IMR-90 (cell line): ENCODE data around the gene EPHA6. TPM values are rescaled to one million over a fixed set of nuclear protein-coding genes. Genes with fewer than 3 reads are reported as not detected.

Experiments used
- ATAC-seq: fragments of 200-7000 bp; cut with Tn5 transposase; 2 replicates; pipeline ENCODE4 v1.9.1; 2020; ENCODE audit warnings: low read depth, mild to moderate bottlenecking, moderate library complexity
- BruUV-seq: library from RNA; stranded (reverse); fragments of 400-500 nt; replicated peaks from 2 replicates; lab custom pipeline; 2021; lab: Mats Ljungman, UMichigan
- CTCF ChIA-PET: fragments of 300-600 bp; formaldehyde crosslinking; extraction: SDS; loops from one replicate; lab custom pipeline; 2021; ENCODE audit warnings: antibody characterized with exemption; lab: Yijun Ruan, JAX
- POLR2A ChIA-PET: fragments of 300-600 bp; sonication (Branson Sonifier 250); formaldehyde crosslinking; loops from one replicate; lab custom pipeline; 2022; ENCODE audit warnings: antibody characterized with exemption; ENCODE audit not compliant: unreplicated experiment; lab: Charles Lee
- DNase-seq: peaks from one replicate; pipeline ENCODE4 v3.0.0; 2013
- H2AFZ ChIP-seq: replicated peaks from 2 replicates; pipeline ENCODE3; 2013; ENCODE audit warnings: low read length, mild to moderate bottlenecking; ENCODE audit not compliant: poor library complexity
- H2AK5ac ChIP-seq: 2 replicates; pipeline ENCODE4 v1.6.1; 2013; ENCODE audit warnings: low read depth, low read length, inconsistent platforms
- H2AK9ac ChIP-seq: replicated peaks from 2 replicates; pipeline ENCODE3; 2013; ENCODE audit warnings: mild to moderate bottlenecking, low read depth, low read length, moderate library complexity; ENCODE audit not compliant: poor library complexity
- H2BK120ac ChIP-seq: 2 replicates; pipeline ENCODE4 v1.6.1; 2013; ENCODE audit warnings: low read depth, low read length, inconsistent platforms
- H2BK15ac ChIP-seq: 3 replicates; pipeline ENCODE4 v1.6.1; 2013; ENCODE audit warnings: low read depth, low read length, inconsistent platforms
- H2BK20ac ChIP-seq: 2 replicates; pipeline ENCODE4 v1.6.1; 2013; ENCODE audit warnings: low read depth, mild to moderate bottlenecking, inconsistent platforms, low read length, moderate library complexity
- H2BK5ac ChIP-seq: 2 replicates; pipeline ENCODE4 v1.6.1; 2013; ENCODE audit warnings: mild to moderate bottlenecking, low read depth, low read length, inconsistent platforms; ENCODE audit not compliant: poor library complexity, severe bottlenecking
- H3K14ac ChIP-seq: replicated peaks from 2 replicates; pipeline ENCODE4 v1.6.1; 2013; ENCODE audit warnings: low read depth, low read length, inconsistent platforms
- H3K18ac ChIP-seq: 2 replicates; pipeline ENCODE4 v1.6.1; 2013; ENCODE audit warnings: low read depth, low read length, control low read depth
- H3K23ac ChIP-seq: 2 replicates; pipeline ENCODE4 v1.6.1; 2013; ENCODE audit warnings: low read depth, low read length, inconsistent platforms
- H3K27ac ChIP-seq: 2 replicates; pipeline ENCODE4 v1.5.1; 2013; ENCODE audit warnings: mild to moderate bottlenecking, control low read depth, low read length; ENCODE audit not compliant: insufficient read depth
- H3K27me3 ChIP-seq: 2 replicates; pipeline ENCODE4 v1.6.1; 2013; ENCODE audit warnings: low read length; ENCODE audit not compliant: control insufficient read depth, insufficient read depth
- H3K36me3 ChIP-seq: 2 replicates; pipeline ENCODE4 v1.6.1; 2013; ENCODE audit warnings: low read length, mixed read lengths; ENCODE audit not compliant: control insufficient read depth, insufficient read depth
- H3K4ac ChIP-seq: 2 replicates; pipeline ENCODE4 v1.6.1; 2013; ENCODE audit warnings: low read depth, low read length, inconsistent platforms
- H3K4me1 ChIP-seq: 2 replicates; pipeline ENCODE4 v1.6.1; 2013; ENCODE audit warnings: low read length, mixed read lengths; ENCODE audit not compliant: control insufficient read depth, insufficient read depth
- H3K4me2 ChIP-seq: 2 replicates; pipeline ENCODE4 v1.6.1; 2013; ENCODE audit warnings: low read depth, mild to moderate bottlenecking, control low read depth, low read length, moderate library complexity
- H3K4me3 ChIP-seq: 2 replicates; pipeline ENCODE4 v1.5.1; 2013; ENCODE audit warnings: low read depth, mild to moderate bottlenecking, control low read depth, low read length, moderate library complexity; ENCODE audit not compliant: insufficient read depth
- H3K56ac ChIP-seq: 2 replicates; pipeline ENCODE4 v1.6.1; 2013; ENCODE audit warnings: low read length, inconsistent platforms; ENCODE audit not compliant: insufficient read depth; ENCODE audit errors: extremely low read depth
- H3K79me1 ChIP-seq, 2 experiments: 2 replicates each; pipeline ENCODE4 v1.6.1; 2013; ENCODE audit warnings: low read length in 2 of 2, inconsistent platforms in 1 of 2, low read depth in 1 of 2
- H3K9ac ChIP-seq: 2 replicates; pipeline ENCODE4 v1.6.1; 2013; ENCODE audit warnings: low read depth, low read length, control low read depth
- H3K9me1 ChIP-seq: 2 replicates; pipeline ENCODE4 v1.6.1; 2013; ENCODE audit warnings: low read length, inconsistent platforms; ENCODE audit not compliant: insufficient read depth
- H3K9me3 ChIP-seq: 2 replicates; pipeline ENCODE4 v1.6.1; 2013; ENCODE audit warnings: low read length; ENCODE audit not compliant: control insufficient read depth, insufficient read depth
- H4K20me1 ChIP-seq: 2 replicates; pipeline ENCODE4 v1.6.1; 2013; ENCODE audit warnings: low read length, inconsistent platforms; ENCODE audit not compliant: insufficient read depth
- H4K5ac ChIP-seq: 2 replicates; pipeline ENCODE4 v1.6.1; 2013; ENCODE audit warnings: mild to moderate bottlenecking, low read depth, low read length, control low read depth
- H4K8ac ChIP-seq, 2 experiments: 2 replicates each; pipeline ENCODE4 v1.6.1; 2013; ENCODE audit warnings: low read depth in 2 of 2, low read length in 2 of 2, control low read depth in 1 of 2, inconsistent platforms in 1 of 2
- H4K91ac ChIP-seq: 2 replicates; pipeline ENCODE4 v1.6.1; 2013; ENCODE audit warnings: low read depth, low read length, inconsistent platforms; ENCODE audit not compliant: insufficient read depth
- NFE2L2 ChIP-seq: fragments of 150-350 bp; IDR thresholded peaks from 2 replicates; pipeline ENCODE4 v1.6.1; 2016; ENCODE audit warnings: low read depth, mild to moderate bottlenecking, low read length
- POLR2A ChIP-seq: IDR thresholded peaks from 2 replicates; pipeline ENCODE4 v1.6.1; 2012; ENCODE audit warnings: mild to moderate bottlenecking, low read depth, low read length
- WGBS, 2 experiments: methylation state at CpG; one replicate each; pipeline versions ENCODE4 v1.1.5 to v1.1.7; 2013; ENCODE audit warnings: missing lambda C conversion rate in 2 of 2; ENCODE audit not compliant: insufficient read length in 1 of 2; ENCODE audit errors: extremely low coverage in 2 of 2; 5-methylcytosine and 5-hydroxymethylcytosine counted together
- dilution Hi-C: fragments of 300-500 bp; cut with HindIII; formaldehyde crosslinking; loops from one replicate; pipeline ENCODE4 v1.14.3; 2018; ENCODE audit warnings: low sequenced_read_pairs; ENCODE audit not compliant: unreplicated experiment
- in situ Hi-C: fragments of 300-500 bp; cut with MboI; formaldehyde crosslinking; loops from 3 replicates; pipeline ENCODE4 v1.14.3; 2019; ENCODE audit warnings: low sequenced_read_pairs, inconsistent platforms, mixed read lengths
- intact Hi-C: fragments of 100-400 bp; cut with micrococcal nuclease; formaldehyde crosslinking; loops from 2 replicates; pipeline ENCODE4 v1.10.0; 2022
- polyA plus RNA-seq, 3 experiments: library from polyadenylated mRNA; depleted of rRNA; stranded (reverse); fragments of >200 nt; gene quantifications; 2 replicates each; pipeline ENCODE4 v1.2.3, GENCODE V29; 2012; ENCODE audit warnings: low replicate concordance in 1 of 3
- total RNA-seq: library from RNA; depleted of rRNA; stranded (reverse); fragments of >200 nt; gene quantifications from 2 replicates; pipeline ENCODE4 v1.2.3, GENCODE V29; 2012

The EPHA6 gene
- total and polyA plus RNA-seq, 2 of the 4 experiments (the other 2 are of a cell fraction) = not detected

GRCh38 chr3:96996009-96996408, 181.6 kb downstream of the EPHA6 start:
- Histone ChIP-seq H3K9me3 (peaks cover 3% of the 10 kb centered on the region; the same call in 1 of the 2 replicates), H2AK5ac (no peak overlapping the region), H3K4me1 (no peaks in the 10 kb centered on the region), H3K9me1 (no peaks in the 10 kb centered on the region), H4K20me1 (no peaks in the 10 kb centered on the region), H3K4ac (no peak overlapping the region), H2AK9ac (no peak overlapping the region), H4K5ac (no peak overlapping the region), H3K27ac (no peak overlapping the region), H3K56ac (no peak overlapping the region), H3K18ac (no peak overlapping the region), H2BK5ac (no peak overlapping the region), H2BK120ac (no peak overlapping the region), H3K23ac (no peak overlapping the region), H3K14ac (no peak overlapping the region), H2BK15ac (no peak overlapping the region), H3K9ac (no peak overlapping the region), H2BK20ac (no peak overlapping the region), H4K91ac (no peak overlapping the region), H3K4me3 (no peak overlapping the region), H4K8ac (no peak overlapping the region), H3K4me2 (no peak overlapping the region), H3K27me3 (no peaks in the 10 kb centered on the region), H3K36me3 (no peaks in the 10 kb centered on the region), H3K79me1 (no peaks in the 10 kb centered on the region), H2AFZ (no peak overlapping the region)
- no peak for DNase-seq
- WGBS, 2 experiments = no CpG with 5 or more reads among the region's 1 CpG
- POLR2A ChIA-PET = no interaction called here
- no peak for ATAC-seq
- dilution Hi-C loops (no loop called here), in situ Hi-C loops (no loop called here), intact Hi-C loops (no loop called here)
- BruUV-seq = no TSS peak
- CTCF ChIA-PET = no interaction called here
- peak; percentile 32; the same call in 1 of the 2 replicates for TF ChIP-seq NFE2L2
- TF ChIP-seq POLR2A = no peak
